Measurements from ENCODE around the gene UBE2H.
"Not testable (repeated sequence)": the region's sequence is repeated elsewhere in the genome, so short reads cannot be mapped to it uniquely, and the experiment has no call there.

UBE2H gene

DNA sequence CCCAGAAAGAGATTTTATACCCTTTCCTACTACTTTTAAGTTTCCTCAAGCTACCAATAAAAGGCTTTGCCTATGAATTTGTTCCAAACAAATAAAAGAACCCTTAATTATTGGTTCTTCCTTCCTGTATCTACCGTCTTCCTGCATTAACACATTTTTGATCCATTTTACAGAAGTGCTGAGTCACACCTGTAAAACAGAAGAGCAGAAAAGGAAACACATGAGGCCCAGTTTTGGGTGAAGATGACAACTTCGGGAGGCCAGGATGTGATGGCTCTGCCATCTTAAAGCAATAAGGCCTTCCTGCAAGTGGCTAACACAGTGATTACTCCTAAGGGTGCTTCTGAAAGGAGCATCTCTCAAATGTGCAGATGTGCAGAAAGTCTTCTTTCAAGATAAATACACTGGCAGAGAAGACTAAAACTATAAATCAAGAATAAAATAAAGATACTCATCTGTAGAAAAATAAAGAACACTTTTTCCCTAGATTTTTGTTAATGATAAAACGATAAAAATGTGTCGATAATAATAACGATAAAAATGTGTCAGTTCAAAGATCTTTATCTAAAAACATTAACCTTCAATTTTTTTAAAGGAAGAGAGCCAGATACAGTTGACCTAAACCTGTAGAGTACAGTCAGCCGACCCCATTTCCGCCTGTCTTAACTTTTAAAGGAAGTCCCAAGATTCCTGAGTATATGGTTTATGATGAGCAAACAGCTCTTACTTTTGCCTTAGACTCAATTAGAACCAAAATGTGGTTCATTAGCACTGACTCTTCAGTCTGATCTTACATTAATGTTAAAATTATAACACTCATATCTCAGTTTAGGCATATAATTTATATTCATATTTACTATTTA is 108.6 kb downstream of the UBE2H start:
- no peak for DNase-seq (ENCODE audit: low spot score)

DNA sequence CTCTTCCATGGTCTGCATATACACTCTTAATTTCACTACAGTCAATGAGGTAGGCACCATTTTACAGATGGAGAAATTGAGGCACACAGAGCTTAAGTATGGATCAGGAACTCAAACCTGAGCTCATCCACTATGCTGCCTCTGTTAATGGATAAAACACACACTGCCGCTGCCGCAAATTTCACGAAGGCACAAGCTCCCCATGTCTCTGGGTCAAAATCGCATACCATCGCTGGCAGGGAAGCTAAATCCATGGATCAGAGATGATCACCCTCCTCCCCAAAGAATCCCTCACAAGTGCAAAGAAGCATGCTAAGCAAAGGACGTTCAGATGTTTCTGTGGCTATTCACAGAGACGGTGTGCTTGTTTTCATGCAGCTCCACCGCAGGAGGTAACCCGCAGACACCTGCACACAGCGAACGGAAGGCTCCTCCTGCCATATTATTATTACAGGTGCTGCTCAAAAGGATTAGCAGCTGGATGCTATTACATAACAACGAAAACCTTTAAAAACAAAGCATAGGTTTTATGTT is 109.3 kb downstream of the UBE2H start:
- DNase-seq (ENCODE audit: low spot score), result no peak

DNA sequence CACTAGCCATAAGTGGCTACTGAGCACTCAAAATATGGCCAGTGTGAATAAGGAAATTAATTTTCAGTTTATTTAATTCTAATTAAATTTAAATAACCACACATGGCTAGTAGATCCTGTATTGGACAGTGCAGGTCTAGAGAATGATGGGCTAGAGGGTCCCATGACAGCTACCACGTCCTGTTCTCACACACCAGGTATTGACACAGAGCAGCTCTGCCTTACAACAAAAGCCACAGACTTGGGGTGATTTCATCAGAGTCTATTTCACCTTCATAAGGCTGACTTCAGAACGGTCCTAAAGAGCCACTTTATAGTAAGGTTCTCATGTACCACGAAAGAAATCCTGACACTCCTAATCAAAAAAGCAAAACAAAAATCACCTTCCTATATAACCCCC is 111.3 kb downstream of the UBE2H start:
- no peak for DNase-seq (ENCODE audit: low spot score)

DNA sequence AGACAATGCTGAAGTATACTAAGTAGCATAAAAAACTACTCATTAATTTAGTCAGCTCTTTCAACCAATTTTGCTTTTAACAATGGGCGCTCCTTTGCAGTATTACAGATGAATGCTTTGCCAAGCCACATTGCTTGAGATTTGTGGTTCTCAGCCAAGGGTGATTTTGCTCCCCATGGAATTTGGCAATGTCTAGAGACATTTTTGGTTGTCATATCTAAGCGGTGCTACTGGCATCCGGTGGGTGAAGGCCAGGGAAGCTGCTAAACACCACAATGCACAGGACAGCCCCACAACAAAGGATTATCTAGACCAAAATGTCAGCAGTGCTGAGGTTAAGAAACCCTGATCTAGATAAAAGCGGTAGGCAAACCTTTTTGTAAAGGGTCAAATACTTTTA is 112.0 kb downstream of the UBE2H start:
- DNase-seq (ENCODE audit: low spot score), result no peak

DNA sequence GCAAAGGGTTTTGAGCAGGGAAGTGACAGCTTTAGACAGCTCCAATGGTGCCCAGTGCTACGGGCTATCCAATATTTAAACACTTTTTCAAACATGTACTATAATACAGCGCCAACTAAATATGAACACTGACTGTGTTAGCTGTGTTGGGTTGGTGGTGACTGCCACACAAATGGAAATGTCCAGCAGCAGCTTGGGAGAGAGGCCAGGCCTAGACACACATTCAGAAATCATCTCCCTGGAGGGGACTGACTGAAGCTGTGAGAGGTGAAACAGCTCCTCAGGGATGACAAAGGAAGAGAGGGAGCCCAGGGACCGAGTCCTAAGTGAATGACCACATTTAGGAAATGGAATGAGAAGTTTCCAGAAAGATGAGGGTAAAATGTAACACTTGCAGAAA is 115.8 kb downstream of the UBE2H start:
- no peak for DNase-seq (ENCODE audit: low spot score)

DNA sequence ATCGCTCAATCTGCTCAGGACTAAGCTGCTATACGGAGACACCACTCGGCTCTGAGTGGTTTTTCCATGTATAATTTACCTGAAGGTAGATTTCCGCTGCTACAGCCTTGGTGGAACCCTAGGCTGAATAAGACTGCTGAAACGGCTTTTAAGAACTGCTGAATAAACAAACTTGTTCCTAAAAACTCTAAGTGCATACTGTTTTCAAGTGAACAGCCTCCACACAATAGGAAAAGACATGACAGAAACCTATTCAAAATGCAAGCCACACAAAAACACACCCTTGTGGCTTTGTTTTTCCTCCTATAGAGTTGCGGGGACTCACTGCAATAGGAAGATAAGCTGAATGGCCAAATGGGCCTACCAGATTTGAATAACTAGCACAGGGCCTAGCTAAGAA is 117.2 kb downstream of the UBE2H start:
- no peak for DNase-seq (ENCODE audit: low spot score)

DNA sequence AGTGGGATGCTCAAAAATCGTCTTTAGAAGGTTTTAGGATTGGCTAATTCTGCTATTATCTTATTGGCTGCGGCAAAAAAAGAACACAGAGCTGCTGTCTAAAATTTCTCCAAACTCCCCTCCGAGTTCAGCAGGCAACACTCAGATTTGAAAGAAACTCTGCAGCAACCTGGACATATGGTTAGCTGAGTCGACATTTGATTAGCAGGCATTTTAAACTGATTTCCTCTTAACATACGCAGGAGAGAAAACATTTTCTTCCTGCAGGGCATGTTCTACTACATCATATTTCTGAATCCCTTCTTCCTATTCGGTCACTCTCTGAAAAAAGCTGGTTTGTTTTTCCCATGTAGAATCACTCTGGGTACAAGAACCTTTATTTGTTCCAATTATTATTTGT is 119.4 kb downstream of the UBE2H start:
- DNase-seq (ENCODE audit: low spot score), result not testable (repeated sequence)

DNA sequence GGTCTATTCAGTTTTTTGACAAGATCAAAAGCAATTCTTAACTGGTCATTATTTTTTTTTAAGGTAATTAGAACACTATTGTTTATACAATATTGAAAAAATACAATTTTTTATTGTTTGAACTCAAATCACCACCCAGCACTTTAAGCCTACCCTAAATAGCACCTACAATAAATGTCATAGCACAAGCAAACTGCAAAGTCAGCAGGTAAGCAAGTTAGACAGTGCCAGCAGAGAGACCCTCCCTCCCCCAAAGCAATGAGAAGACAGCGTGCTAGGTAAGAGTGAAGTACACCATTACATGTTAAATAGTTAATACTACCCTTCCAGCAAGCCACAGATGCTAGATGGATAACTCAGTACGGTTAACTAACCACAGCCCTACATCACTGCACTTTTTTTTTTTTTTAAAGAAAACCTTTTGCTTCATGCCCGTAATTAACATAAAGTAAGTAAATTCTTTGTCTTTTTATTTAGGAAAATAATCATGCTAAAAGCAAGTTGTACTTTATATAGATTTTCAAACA is 120.0 kb downstream of the UBE2H start:
- DNase-seq (ENCODE audit: low spot score), result no peak

DNA sequence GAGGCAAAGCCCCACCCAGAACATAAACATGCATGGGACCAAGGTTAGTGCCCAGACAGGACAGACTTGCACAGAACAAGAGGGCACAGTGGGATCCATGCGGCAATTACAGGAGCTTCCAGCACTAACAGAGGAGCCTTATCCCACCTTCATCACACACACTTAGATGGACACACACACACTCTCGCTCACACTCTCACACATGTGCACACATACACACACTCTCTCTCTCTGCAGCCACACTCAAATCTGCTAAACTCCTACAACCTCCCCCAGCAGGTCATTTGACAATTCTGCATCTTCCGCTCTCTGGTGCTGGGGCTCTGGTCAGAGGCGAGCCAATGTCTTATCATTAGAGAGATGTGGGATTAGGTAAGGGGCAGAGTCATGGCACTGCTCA is 120.5 kb downstream of the UBE2H start:
- no peak for DNase-seq (ENCODE audit: low spot score)

DNA sequence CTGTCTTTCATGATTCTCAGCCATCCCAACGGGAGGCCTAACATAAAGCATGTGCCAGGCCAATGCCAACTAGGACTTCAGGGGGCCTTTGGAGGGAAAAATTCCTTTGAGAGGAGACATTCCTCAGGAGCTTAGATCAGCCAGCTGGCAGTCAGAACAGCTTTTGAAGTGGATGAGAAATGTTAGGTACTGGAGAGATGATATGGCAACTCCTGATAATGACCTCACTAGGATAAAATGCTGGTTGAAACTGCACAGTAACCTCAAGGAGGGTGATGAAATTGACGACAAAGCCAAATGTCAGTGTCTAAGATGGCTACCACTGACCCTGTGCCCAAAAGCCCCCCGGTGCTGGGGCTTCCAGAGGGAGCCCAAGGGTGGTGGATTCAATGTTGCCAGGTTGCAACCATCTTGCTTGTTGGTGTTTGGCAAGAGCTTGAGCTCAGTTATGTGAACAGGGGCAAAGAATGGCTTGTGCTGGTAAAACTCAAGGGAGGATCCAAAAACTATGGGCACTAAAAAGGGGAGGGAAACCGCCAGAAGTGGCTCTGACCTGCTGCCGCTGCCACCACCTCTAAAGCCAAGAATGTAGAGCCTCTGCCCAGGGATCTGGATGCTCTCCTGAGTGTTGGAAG is 121.2 kb downstream of the UBE2H start:
- no peak for DNase-seq (ENCODE audit: low spot score)

DNA sequence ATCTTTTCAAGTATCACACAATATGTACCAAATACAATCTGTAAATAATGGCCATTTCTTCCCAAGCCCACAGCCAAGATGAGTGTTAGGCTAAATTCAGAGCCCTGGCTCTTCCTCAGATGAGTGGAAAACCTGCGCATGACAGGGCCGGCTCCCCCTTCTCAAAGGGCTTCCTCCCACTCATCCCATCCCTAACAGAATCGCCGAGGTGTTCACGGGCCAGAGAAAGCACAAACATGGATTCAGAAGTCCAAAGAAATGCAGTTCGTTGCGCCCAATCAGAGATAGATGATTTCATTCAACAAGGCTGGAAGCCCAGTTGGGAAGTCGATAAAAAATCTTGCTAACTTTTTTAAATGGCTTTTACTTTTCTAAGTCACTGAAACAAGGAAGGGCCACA is 121.8 kb downstream of the UBE2H start:
- no peak for DNase-seq (ENCODE audit: low spot score)

DNA sequence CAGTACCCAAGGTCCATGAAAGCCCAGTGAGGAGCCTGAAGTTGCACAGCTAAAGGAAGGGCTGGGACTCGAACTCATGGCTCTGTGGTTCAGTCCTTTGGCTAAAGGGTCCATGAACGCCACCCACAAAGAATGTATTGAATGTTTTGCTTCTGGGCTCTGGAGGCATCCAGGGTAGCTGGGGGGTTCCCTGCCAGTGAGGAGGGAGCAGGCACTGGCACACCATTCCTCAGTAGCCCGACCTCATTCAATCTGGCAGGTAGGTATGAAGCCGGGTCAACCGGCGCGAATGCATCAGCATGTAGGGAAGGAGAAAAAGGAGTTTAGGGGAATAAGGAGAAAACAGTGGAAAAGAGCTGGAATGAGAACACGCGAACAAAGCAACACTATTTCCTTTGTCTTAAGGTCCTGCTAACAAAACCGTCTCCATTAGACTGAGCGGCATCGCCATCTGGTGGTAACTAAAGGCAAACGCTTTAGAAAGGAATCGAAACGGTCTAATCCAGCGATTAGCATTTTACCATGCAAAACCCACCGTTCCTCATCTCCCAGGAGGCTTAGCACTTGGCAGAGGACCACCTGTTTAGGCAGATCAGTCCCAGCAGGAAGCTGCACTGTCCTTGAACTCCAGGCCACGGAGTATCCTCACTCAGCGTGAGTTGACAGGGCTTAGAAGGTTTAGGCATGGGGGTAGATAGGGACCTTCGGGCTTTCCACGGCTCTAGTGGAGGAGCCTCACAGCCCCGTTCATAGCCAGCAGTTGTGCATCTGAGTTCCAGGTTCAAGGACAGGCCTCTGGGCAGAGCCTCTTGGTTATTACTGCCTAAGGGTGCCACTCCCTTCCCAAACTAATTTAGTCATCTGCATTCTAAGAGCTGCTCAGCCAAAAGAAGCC is 122.8 kb downstream of the UBE2H start:
- peak; percentile 76 for DNase-seq (ENCODE audit: low spot score)

DNA sequence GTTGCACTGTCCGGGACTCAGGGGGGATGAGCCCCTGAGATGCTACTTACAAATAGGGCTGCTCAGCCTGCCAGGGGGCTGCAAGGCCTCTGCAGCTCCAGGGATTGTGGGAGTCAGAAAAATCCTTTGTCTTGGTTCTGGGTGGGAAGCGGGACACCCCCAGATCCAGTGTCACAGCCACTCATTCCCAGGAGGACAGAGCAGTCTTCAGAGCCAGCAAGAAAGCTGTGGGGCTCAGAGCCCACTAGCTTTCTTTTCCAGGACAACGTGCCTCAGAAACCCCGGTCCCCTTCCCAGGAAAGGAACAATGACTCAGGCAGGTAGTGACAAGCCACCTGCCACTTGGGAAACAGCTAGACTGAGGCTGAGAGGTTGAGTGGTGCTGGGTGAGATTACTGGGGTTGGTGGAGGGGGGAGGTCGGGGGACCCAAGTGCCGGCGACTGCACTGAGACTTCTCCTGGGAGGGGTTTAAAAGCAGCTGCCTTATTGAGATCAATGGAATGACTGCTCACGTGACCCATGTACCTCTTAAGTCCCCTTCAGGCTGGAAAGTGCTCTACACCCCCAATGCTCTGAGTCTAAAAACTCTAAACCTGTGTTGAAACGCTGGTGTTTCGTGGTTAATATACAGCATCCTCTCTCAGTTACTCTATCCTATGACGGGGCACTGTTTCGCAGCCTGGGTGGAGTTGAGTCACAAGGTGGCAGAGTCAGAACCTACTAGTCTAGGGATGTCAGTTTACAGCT is 123.6 kb downstream of the UBE2H start:
- DNase-seq (ENCODE audit: low spot score), result no peak

DNA sequence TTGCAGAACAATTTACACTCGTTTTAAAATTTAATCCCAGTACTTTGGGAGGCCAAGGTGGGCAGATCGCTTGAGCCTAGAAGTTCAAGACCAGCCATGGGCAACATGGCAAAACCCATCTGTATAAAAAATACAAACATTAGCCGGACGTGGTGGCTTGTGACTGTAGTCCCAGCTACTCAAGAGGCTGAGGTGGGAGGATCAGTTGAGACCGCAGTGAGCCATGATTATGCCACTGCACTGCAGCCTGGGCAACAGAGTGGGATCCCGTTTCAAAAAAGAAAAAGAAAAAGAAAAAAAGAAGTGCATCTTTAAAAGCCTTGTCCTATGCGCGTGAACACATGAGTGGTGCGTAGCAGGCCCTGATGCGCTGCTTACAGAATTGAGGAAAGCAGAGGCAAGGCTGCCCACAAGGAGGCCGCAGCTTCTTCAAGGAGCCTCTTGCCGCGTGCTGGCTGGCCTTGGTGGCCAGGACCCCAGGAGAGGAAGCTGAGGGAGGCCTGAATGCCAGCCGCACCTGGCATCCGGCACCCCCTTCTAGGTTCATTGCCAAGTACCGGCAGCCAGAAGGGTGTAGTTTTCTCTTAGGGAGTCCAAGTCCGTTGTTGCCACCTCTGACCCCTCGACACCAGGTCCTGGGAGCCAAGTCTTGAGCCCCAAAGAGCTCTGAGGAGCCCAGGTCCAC is 124.5 kb downstream of the UBE2H start:
- DNase-seq (ENCODE audit: low spot score), result no peak

DNA sequence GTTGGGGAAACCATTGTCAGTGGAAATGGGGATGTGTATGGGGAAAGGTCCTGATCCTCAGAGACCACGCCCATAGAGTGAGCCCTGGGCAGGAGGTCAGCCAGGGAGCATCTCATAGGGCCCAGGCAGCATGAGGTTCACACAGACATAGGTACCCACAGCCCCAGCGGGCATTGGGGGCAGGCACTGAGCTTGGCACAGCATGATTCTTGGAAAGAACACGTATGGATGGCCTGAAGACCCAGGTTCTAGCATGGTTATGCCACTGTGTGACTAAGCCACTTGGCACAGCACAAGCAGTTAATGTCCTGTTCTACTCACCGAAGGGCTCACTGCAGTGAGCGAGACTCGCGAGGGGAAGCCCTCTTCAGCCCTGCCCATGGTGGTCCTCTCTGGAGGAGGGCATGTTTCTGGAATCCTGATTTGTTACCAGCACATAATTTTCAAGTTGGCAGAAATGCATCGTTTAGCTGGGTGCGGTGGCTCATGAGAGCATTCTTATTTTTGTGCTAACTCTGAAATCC is 125.2 kb downstream of the UBE2H start:
- no peak for DNase-seq (ENCODE audit: low spot score)

DNA sequence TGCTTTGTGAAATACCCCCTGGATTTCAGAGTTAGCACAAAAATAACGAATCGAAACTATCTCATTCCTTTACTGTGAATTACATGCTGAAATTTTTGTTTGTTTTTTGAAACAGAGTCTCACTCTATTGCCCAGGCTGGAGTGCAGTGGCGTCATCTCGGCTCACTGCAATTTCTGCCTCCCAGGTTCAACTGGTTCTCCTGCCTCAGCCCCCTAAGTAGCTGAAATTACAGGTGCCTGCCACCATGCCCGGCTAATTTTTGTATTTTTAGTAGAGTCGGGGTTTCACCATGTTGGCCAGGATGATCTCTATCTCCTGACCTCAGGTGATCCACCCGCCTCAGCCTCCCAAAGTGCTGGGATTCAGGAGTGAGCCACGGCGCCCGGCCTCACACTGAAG is 125.9 kb downstream of the UBE2H start:
- DNase-seq (ENCODE audit: low spot score), result not testable (repeated sequence)

DNA sequence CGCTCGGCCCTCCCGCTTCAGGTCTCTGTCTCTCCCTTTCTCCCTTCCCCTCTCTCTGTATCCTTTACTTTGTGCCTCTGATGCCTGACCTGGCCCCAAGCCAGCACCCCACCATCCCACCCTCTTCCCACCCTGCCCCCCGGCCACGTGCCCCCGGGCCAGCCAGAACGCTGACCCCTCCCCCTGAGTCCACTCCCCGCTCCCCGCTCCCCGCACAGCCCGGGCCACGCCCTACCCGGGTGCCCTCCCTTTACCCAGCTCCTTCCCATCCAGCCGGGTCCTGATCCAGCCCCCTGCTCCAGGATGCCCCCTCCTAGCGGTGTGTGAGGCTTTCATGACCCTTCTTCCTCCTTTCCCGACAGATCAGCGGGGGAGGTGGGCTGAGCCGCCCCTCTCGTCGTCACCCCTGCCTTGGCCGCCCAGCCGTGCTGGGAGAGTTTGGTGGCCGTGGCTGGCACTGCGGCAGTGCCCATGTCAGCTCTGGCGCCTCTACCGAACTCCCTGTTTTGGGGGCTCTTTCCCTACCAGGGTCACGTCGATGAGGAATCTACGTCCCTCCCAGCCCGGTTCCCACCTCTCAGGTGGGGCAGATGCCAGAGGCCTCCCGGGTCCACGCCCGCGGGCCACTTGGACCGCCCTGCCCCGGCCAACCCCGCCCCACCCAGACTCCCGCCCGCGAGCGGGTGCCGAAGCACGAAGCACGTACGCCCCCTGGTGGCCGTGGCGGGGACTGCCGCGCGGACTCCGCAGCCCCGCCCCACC is 127.4 kb downstream of the UBE2H start:
- peak; percentile 87 for DNase-seq (ENCODE audit: low spot score)

DNA sequence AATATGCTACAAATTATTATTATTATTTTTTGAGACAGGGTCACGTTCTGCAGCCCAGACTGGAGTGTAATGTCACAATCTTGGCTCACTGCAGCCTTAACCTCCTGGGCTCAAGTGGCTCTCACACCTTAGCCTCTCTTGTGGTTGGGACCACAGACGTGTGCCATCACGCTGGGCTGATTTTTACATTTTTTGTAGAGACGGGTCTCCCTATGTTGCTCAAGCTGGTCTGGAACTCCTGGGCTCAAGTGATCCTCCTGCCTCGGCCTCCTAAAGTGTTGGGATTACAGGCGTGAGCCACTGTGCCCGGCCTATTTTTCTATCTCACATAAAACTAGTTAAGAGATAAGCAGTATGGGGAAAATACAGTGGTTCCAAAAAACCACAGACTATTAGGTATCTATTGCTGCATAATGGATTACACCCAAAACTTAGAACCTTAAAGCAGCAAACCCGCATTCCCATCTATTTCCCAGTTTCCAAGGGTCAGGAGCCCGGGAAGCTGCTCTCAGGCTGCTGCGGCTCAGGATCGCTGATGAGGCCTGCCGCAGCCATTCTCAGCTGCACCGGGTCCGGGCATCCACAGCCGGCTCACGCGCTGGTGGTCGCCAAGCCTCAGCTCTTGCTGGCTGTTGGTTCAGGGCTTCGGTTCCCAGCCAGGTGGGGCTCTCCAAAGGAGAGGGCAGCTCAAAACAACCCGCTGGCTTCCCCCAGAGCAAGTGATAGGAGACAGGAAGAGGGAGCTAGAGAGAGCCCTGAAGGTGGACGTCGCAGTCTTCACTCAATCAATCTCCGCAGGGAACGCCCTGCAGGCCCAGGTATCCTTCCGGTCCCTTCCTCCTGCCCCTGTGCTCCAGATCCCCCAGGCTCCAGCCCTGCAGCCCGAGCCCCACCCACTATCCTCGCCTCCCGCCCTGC is 128.2 kb downstream of the UBE2H start:
- DNase-seq (ENCODE audit: low spot score), result no peak

DNA sequence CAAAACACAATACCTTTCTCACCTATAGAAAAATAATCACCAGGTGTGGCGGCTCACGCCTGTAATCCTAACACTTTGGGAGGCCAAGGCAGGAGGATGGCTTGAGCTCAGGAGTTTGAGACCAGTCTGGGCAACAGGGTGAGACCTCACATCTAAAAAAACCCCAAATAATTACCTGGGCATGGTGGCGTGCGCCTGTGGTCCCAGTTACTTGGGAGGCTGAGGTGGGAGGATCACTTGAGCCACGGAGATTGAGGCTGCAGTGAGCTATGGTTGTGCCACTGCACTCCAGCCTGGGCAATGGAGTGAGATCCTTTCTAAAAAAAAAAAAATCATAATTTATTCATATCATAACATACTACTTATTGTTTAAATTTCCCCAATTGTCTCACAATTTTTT is 129.6 kb downstream of the UBE2H start:
- not testable (repeated sequence) for DNase-seq (ENCODE audit: low spot score)

Data from hematopoietic multipotent progenitor cell treated with erythropoietin and hydrocortisone succinate and interleukin-3 and kit ligand, for 15 days (in vitro differentiated cells).